H9 (cell line): Measurements from ENCODE around the gene PANX2. TPM values are rescaled to one million over a fixed set of nuclear protein-coding genes. Genes with fewer than 3 reads are reported as not detected.

Experiments used
- DNase-seq: peaks from one replicate; pipeline ENCODE4 v3.0.0-alpha.2; 2017
- H2AFZ ChIP-seq: one replicate; pipeline ENCODE4 v1.6.1; 2013; ENCODE audit warnings: mild to moderate bottlenecking, low read length, control low read depth, moderate library complexity
- H2AK5ac ChIP-seq: 2 replicates; pipeline ENCODE4 v1.6.1; 2013; ENCODE audit warnings: low read length, control low read depth, mixed read lengths; ENCODE audit not compliant: insufficient read length
- H2BK120ac ChIP-seq: one replicate; pipeline ENCODE4 v1.6.1; 2013; ENCODE audit warnings: low read depth, mild to moderate bottlenecking, low read length, control low read depth, inconsistent platforms; ENCODE audit not compliant: poor library complexity, severe bottlenecking
- H2BK12ac ChIP-seq: 2 replicates; pipeline ENCODE4 v1.6.1; 2013; ENCODE audit warnings: low read length, control low read depth, mixed read lengths, low read depth; ENCODE audit not compliant: insufficient read length
- H2BK15ac ChIP-seq: 2 replicates; pipeline ENCODE4 v1.6.1; 2013; ENCODE audit warnings: low read depth, low read length, control low read depth
- H2BK20ac ChIP-seq: one replicate; pipeline ENCODE4 v1.6.1; 2013; ENCODE audit warnings: low read depth, mild to moderate bottlenecking, low read length, control low read depth, inconsistent platforms; ENCODE audit not compliant: poor library complexity, severe bottlenecking
- H2BK5ac ChIP-seq: 2 replicates; pipeline ENCODE4 v1.6.1; 2013; ENCODE audit warnings: low read length, control low read depth, mixed read lengths; ENCODE audit not compliant: insufficient read length
- H3K14ac ChIP-seq: 2 replicates; pipeline ENCODE4 v1.6.1; 2013; ENCODE audit warnings: low read length, control low read depth; ENCODE audit not compliant: insufficient read depth
- H3K18ac ChIP-seq: 2 replicates; pipeline ENCODE4 v1.6.1; 2013; ENCODE audit warnings: low read depth, mild to moderate bottlenecking, mixed read lengths, low read length, control low read depth; ENCODE audit not compliant: insufficient read length
- H3K23ac ChIP-seq: 2 replicates; pipeline ENCODE4 v1.6.1; 2013; ENCODE audit warnings: low read length, control low read depth, mixed read lengths, low read depth; ENCODE audit not compliant: insufficient read length
- H3K23me2 ChIP-seq: 2 replicates; pipeline ENCODE4 v1.6.1; 2013; ENCODE audit warnings: low read depth, mild to moderate bottlenecking, mixed read lengths, low read length, control low read depth; ENCODE audit not compliant: insufficient read length, poor library complexity, severe bottlenecking
- H3K27ac ChIP-seq: 2 replicates; pipeline ENCODE4 v1.5.1; 2013; ENCODE audit warnings: low read length, control low read depth, mixed read lengths, low read depth; ENCODE audit not compliant: insufficient read length
- H3K27me3 ChIP-seq: 2 replicates; pipeline ENCODE4 v1.6.1; 2013; ENCODE audit warnings: low read length, control low read depth, inconsistent platforms; ENCODE audit not compliant: insufficient read depth
- H3K4ac ChIP-seq: 2 replicates; pipeline ENCODE4 v1.6.1; 2013; ENCODE audit warnings: low read depth, mild to moderate bottlenecking, control low read depth, inconsistent platforms, low read length, moderate library complexity
- H3K4me1 ChIP-seq: 2 replicates; pipeline ENCODE4 v1.6.1; 2013; ENCODE audit warnings: low read length, control low read depth, inconsistent platforms; ENCODE audit not compliant: insufficient read depth
- H3K4me2 ChIP-seq: 2 replicates; pipeline ENCODE4 v1.6.1; 2013; ENCODE audit warnings: low read length, control low read depth, mixed read lengths; ENCODE audit not compliant: insufficient read length, insufficient read depth
- H3K56ac ChIP-seq: 2 replicates; pipeline ENCODE4 v1.6.1; 2013; ENCODE audit warnings: low read depth, mild to moderate bottlenecking, mixed read lengths, low read length, control low read depth; ENCODE audit not compliant: insufficient read length
- H3K79me1 ChIP-seq: 2 replicates; pipeline ENCODE4 v1.6.1; 2013; ENCODE audit warnings: low read depth, mild to moderate bottlenecking, moderate library complexity, low read length, control low read depth, inconsistent platforms; ENCODE audit not compliant: insufficient read depth, poor library complexity, severe bottlenecking
- H3K79me2 ChIP-seq: 2 replicates; pipeline ENCODE4 v1.6.1; 2013; ENCODE audit warnings: low read length, control low read depth, inconsistent platforms; ENCODE audit not compliant: insufficient read depth
- H3K9ac ChIP-seq: 2 replicates; pipeline ENCODE4 v1.6.1; 2013; ENCODE audit warnings: low read length, control low read depth, mixed read lengths; ENCODE audit not compliant: insufficient read length; ENCODE audit errors: extremely low read depth
- H3K9me3 ChIP-seq: one replicate; pipeline ENCODE4 v1.6.1; 2013; ENCODE audit warnings: low read depth, low read length, inconsistent platforms; ENCODE audit not compliant: control insufficient read depth
- H3T11ph ChIP-seq: one replicate; pipeline ENCODE4 v1.6.1; 2013; ENCODE audit warnings: mild to moderate bottlenecking, low read length, control low read depth, inconsistent platforms
- H4K20me1 ChIP-seq: one replicate; pipeline ENCODE4 v1.6.1; 2013; ENCODE audit not compliant: control insufficient read depth, insufficient read length, insufficient read depth
- H4K5ac ChIP-seq: 2 replicates; pipeline ENCODE4 v1.6.1; 2013; ENCODE audit warnings: low read depth, mild to moderate bottlenecking, mixed read lengths, low read length, control low read depth; ENCODE audit not compliant: insufficient read length
- H4K8ac ChIP-seq: replicated peaks from 2 replicates; pipeline ENCODE4 v1.6.1; 2013; ENCODE audit warnings: low read length, control low read depth, mixed read lengths, low read depth; ENCODE audit not compliant: insufficient read length
- H4K91ac ChIP-seq: 2 replicates; pipeline ENCODE4 v1.6.1; 2013; ENCODE audit warnings: low read depth, mild to moderate bottlenecking, moderate library complexity, mixed read lengths, low read length, control low read depth; ENCODE audit not compliant: insufficient read length
- H3K27ac Mint-ChIP-seq, 3 experiments: 2 replicates in 2 of 3; 3 replicates in 1 of 3; pipeline ENCODE4 v1.8.0; 2020 to 2021; ENCODE audit warnings: mixed read lengths in 3 of 3, mild to moderate bottlenecking in 1 of 3, moderate library complexity in 1 of 3
- H3K27me3 Mint-ChIP-seq: 2 replicates; pipeline ENCODE4 v1.8.0; 2021; ENCODE audit warnings: low read depth, mild to moderate bottlenecking, moderate library complexity, mixed read lengths
- H3K36me3 Mint-ChIP-seq, 3 experiments: 2 replicates in 2 of 3; 3 replicates in 1 of 3; pipeline ENCODE4 v1.8.0; 2020 to 2021; ENCODE audit warnings: low read depth in 3 of 3, mixed read lengths in 3 of 3; ENCODE audit not compliant: insufficient read depth in 1 of 3
- H3K4me1 Mint-ChIP-seq, 2 experiments: 2 replicates each; pipeline ENCODE4 v1.8.0; 2020; ENCODE audit warnings: mixed read lengths in 2 of 2
- H3K4me3 Mint-ChIP-seq, 2 experiments: 2 replicates in 1 of 2; 3 replicates in 1 of 2; pipeline ENCODE4 v1.8.0; 2020 to 2021; ENCODE audit warnings: mild to moderate bottlenecking in 2 of 2, mixed read lengths in 2 of 2, moderate library complexity in 1 of 2
- H3K9me3 Mint-ChIP-seq, 2 experiments: 2 replicates in 1 of 2; 3 replicates in 1 of 2; pipeline ENCODE4 v1.8.0; 2020; ENCODE audit warnings: mild to moderate bottlenecking in 2 of 2, mixed read lengths in 2 of 2, moderate library complexity in 1 of 2
- WGBS: extraction: QIAGEN DNeasy Blood & Tissue Kit; methylation state at CpG from one replicate; pipeline ENCODE4 v1.1.7; 2013; ENCODE audit warnings: missing lambda C conversion rate, low lambda C conversion rate, mixed read lengths; ENCODE audit not compliant: insufficient read length; ENCODE audit errors: extremely low coverage; 5-methylcytosine and 5-hydroxymethylcytosine counted together
- total RNA-seq: library from RNA; stranded (reverse); gene quantifications from 2 replicates; pipeline ENCODE4 v1.2.1, GENCODE V29; 2021
- TF ChIP-seq, protein P1 (sequence below): fragments of 200-600 bp; sonication (generic); conservative IDR thresholded peaks from 3 replicates; pipeline ENCODE4 v1.8.0; 2021; ENCODE audit warnings: antibody characterized with exemption, mild to moderate bottlenecking

Gene PANX2
- total RNA-seq, 1 experiment from 2014 or later = 8.0 TPM

GRCh38 chr22:50141891-50142363 is 28.6 kb upstream of the PANX2 start:
- H3K4me2 ChIP-seq = no peak overlapping the region
- peaks cover 2% of the 10 kb centered on the region for H3K23me2 ChIP-seq
- H2BK5ac ChIP-seq = no peak overlapping the region
- H3K23ac ChIP-seq = no peak overlapping the region
- H3K9ac ChIP-seq = no peak overlapping the region
- no peaks in the 10 kb centered on the region for H3K9me3 ChIP-seq
- H3K79me1 ChIP-seq = no peaks in the 10 kb centered on the region
- Mint-ChIP-seq H3K9me3 (peaks cover 0 to 3% of the 10 kb centered on the region in 2 experiments; a peak in 2 of 5 replicates), H3K4me3 (no peak overlapping the region), H3K27me3 (peaks cover 20% of the 10 kb centered on the region), H3K27ac (no peak overlapping the region), H3K36me3 (no peaks in the 10 kb centered on the region; a peak in 1 of 7 replicates), H3K4me1 (peaks cover 2 to 6% of the 10 kb centered on the region in 2 experiments)
- H3K18ac ChIP-seq = no peak overlapping the region
- WGBS = no CpG with 5 or more reads among the region's 11 CpGs
- H2BK120ac ChIP-seq = no peak overlapping the region
- H4K8ac ChIP-seq = no peak overlapping the region
- no peak overlapping the region for H3K14ac ChIP-seq
- no peaks in the 10 kb centered on the region for H3K4me1 ChIP-seq
- H4K20me1 ChIP-seq = no peaks in the 10 kb centered on the region
- no peaks in the 10 kb centered on the region for H3K79me2 ChIP-seq
- TF ChIP-seq, protein P1, sequence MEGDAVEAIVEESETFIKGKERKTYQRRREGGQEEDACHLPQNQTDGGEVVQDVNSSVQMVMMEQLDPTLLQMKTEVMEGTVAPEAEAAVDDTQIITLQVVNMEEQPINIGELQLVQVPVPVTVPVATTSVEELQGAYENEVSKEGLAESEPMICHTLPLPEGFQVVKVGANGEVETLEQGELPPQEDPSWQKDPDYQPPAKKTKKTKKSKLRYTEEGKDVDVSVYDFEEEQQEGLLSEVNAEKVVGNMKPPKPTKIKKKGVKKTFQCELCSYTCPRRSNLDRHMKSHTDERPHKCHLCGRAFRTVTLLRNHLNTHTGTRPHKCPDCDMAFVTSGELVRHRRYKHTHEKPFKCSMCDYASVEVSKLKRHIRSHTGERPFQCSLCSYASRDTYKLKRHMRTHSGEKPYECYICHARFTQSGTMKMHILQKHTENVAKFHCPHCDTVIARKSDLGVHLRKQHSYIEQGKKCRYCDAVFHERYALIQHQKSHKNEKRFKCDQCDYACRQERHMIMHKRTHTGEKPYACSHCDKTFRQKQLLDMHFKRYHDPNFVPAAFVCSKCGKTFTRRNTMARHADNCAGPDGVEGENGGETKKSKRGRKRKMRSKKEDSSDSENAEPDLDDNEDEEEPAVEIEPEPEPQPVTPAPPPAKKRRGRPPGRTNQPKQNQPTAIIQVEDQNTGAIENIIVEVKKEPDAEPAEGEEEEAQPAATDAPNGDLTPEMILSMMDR = peak; percentile 55; the same call in 2 of the 3 replicates
- no peak overlapping the region for H3K27ac ChIP-seq
- no peak overlapping the region for H3K4ac ChIP-seq
- no peak overlapping the region for H4K91ac ChIP-seq
- H2AK5ac ChIP-seq = no peak overlapping the region
- no peak overlapping the region for H2AFZ ChIP-seq
- H3K56ac ChIP-seq = no peak overlapping the region
- no peak overlapping the region for H2BK20ac ChIP-seq
- H2BK15ac ChIP-seq = no peak overlapping the region
- DNase-seq = peak; percentile 56
- no peak overlapping the region for H4K5ac ChIP-seq
- H3T11ph ChIP-seq = no peak overlapping the region
- no peak overlapping the region for H2BK12ac ChIP-seq
- H3K27me3 ChIP-seq = no peaks in the 10 kb centered on the region
